Fibroblast of the aortic adventitia (primary cell): Measurements from ENCODE around the gene TAF11. TPM values are rescaled to one million over a fixed set of nuclear protein-coding genes. Genes with fewer than 3 reads are reported as not detected.

Experiments
- DNase-seq: peaks from one replicate; pipeline ENCODE4 v3.0.0-alpha.2; 2010; ENCODE audit warnings: low read depth
- H3K4me3 ChIP-seq: 2 replicates; pipeline ENCODE4 v1.5.1; 2011; ENCODE audit warnings: low read depth, mild to moderate bottlenecking, control low read depth, low read length, moderate library complexity
- CTCF ChIP-seq: IDR thresholded peaks from 2 replicates; pipeline ENCODE4 v1.5.1; 2011; ENCODE audit warnings: mild to moderate bottlenecking, low read length, control low read depth, inconsistent platforms; ENCODE audit not compliant: insufficient read depth
- total RNA-seq: library from RNA; depleted of rRNA; stranded (reverse); fragments of >200 nt; gene quantifications from 2 replicates; pipeline ENCODE4 v1.2.3, GENCODE V29; 2012; ENCODE audit warnings: low replicate concordance

Gene TAF11
- total RNA-seq, 1 donor, result 14.1 TPM

GRCh38 chr6:34916348-34916967, 28.6 kb upstream of the TAF11 start:
- H3K4me3 ChIP-seq, result no peak overlapping the region
- no peak for TF ChIP-seq CTCF
- peak; percentile 60 for DNase-seq

- H3K4me3 ChIP-seq, result no peak overlapping the region
- DNase-seq, result no peak
- TF ChIP-seq CTCF, result no peak
Measured at GRCh38 chr6:34914358-34914757, 26.5 kb upstream of the TAF11 start.

- H3K4me3 ChIP-seq, result no peak overlapping the region
- peak; percentile 56 for DNase-seq
- no peak for TF ChIP-seq CTCF
Measured at GRCh38 chr6:34912715-34913464, 25.0 kb upstream of the TAF11 start.

- no peak for DNase-seq
- no peak for TF ChIP-seq CTCF
Measured at GRCh38 chr6:34911822-34912221, 24.0 kb upstream of the TAF11 start.

GRCh38 chr6:34909320-34909883, 21.6 kb upstream of the TAF11 start:
- no peak overlapping the region for H3K4me3 ChIP-seq
- no peak for TF ChIP-seq CTCF
- DNase-seq, result no peak

More at GRCh38 chr6:34911822-34912221, 24.0 kb upstream of the TAF11 start:
- H3K4me3 ChIP-seq, result no peak overlapping the region

- TF ChIP-seq CTCF, result no peak
- no peak for DNase-seq
- H3K4me3 ChIP-seq, result no peak overlapping the region
Measured at GRCh38 chr6:34908194-34908593, 20.4 kb upstream of the TAF11 start.
